ENCODE data around the gene NCK2.

NCK2 gene

GRCh38 chr2:105723431-105723830, 21.3 kb upstream of the NCK2 start:
- Histone ChIP-seq H3K9me2 (replicated peaks; ENCODE audit: insufficient read depth, low read length) (no peaks in the 10 kb centered on the region), H3F3A (ENCODE audit: insufficient read depth) (no peaks in the 10 kb centered on the region), H4K20me1 (ENCODE audit: low read depth, low read length) (no peaks in the 10 kb centered on the region), H3K36me3 (ENCODE audit: low read length) (no peaks in the 10 kb centered on the region), H3K4me3 (ENCODE audit: insufficient read depth, low read length, poor library complexity, severe bottlenecking) (no peak overlapping the region), H3K79me2 (ENCODE audit: insufficient read depth, low read length) (no peaks in the 10 kb centered on the region), H3K4me2 (ENCODE audit: low read depth, low read length, poor library complexity, severe bottlenecking) (no peak overlapping the region), H3K27ac (ENCODE audit: low read depth, low read length) (no peak overlapping the region), H3K9me3 (ENCODE audit: insufficient read depth, low read length) (no peaks in the 10 kb centered on the region), H2AFZ (ENCODE audit: low read depth, low read length, severe bottlenecking) (no peak overlapping the region), H3K9ac (ENCODE audit: low read length) (no peak overlapping the region), H3K27me3 (ENCODE audit: low read length) (no peaks in the 10 kb centered on the region)
- TF ChIP-seq CTCF (IDR thresholded peaks at IDR 0.05; ENCODE audit: insufficient read depth, low read length, poor library complexity, severe bottlenecking) (no peak), EZH2phosphoT487 (conservative IDR thresholded peaks at IDR 0.05; ENCODE audit: low read length) (no peak)

GRCh38 chr2:105725388-105725787, 19.3 kb upstream of the NCK2 start:
- H3K9ac ChIP-seq (ENCODE audit: low read length) = no peak overlapping the region
- H3K4me3 ChIP-seq (ENCODE audit: insufficient read depth, low read length, poor library complexity, severe bottlenecking) = no peak overlapping the region
- TF ChIP-seq CTCF (IDR thresholded peaks at IDR 0.05; ENCODE audit: insufficient read depth, low read length, poor library complexity, severe bottlenecking) (no peak), EZH2phosphoT487 (conservative IDR thresholded peaks at IDR 0.05; ENCODE audit: low read length) (no peak)
- H3F3A ChIP-seq (ENCODE audit: insufficient read depth) = no peaks in the 10 kb centered on the region
- no peaks in the 10 kb centered on the region for H3K36me3 ChIP-seq (ENCODE audit: low read length)
- no peaks in the 10 kb centered on the region for H3K9me2 ChIP-seq (replicated peaks; ENCODE audit: insufficient read depth, low read length)
- no peak overlapping the region for H2AFZ ChIP-seq (ENCODE audit: low read depth, low read length, severe bottlenecking)
- H4K20me1 ChIP-seq (ENCODE audit: low read depth, low read length) = no peaks in the 10 kb centered on the region
- no peaks in the 10 kb centered on the region for H3K9me3 ChIP-seq (ENCODE audit: insufficient read depth, low read length)
- no peaks in the 10 kb centered on the region for H3K79me2 ChIP-seq (ENCODE audit: insufficient read depth, low read length)
- H3K27ac ChIP-seq (ENCODE audit: low read depth, low read length) = no peak overlapping the region
- no peaks in the 10 kb centered on the region for H3K27me3 ChIP-seq (ENCODE audit: low read length)
- H3K4me2 ChIP-seq (ENCODE audit: low read depth, low read length, poor library complexity, severe bottlenecking) = no peak overlapping the region

- Histone ChIP-seq H3K9me2 (replicated peaks; ENCODE audit: insufficient read depth, low read length) (no peaks in the 10 kb centered on the region), H3K27me3 (ENCODE audit: low read length) (no peaks in the 10 kb centered on the region), H3K4me3 (ENCODE audit: insufficient read depth, low read length, poor library complexity, severe bottlenecking) (no peak overlapping the region), H3K4me2 (ENCODE audit: low read depth, low read length, poor library complexity, severe bottlenecking) (no peak overlapping the region), H2AFZ (ENCODE audit: low read depth, low read length, severe bottlenecking) (no peak overlapping the region), H3K36me3 (ENCODE audit: low read length) (no peaks in the 10 kb centered on the region), H4K20me1 (ENCODE audit: low read depth, low read length) (no peaks in the 10 kb centered on the region), H3K9me3 (ENCODE audit: insufficient read depth, low read length) (no peaks in the 10 kb centered on the region), H3F3A (ENCODE audit: insufficient read depth) (no peaks in the 10 kb centered on the region), H3K27ac (ENCODE audit: low read depth, low read length) (no peak overlapping the region), H3K9ac (ENCODE audit: low read length) (no peak overlapping the region), H3K79me2 (ENCODE audit: insufficient read depth, low read length) (no peaks in the 10 kb centered on the region)
- TF ChIP-seq EZH2phosphoT487 (conservative IDR thresholded peaks at IDR 0.05; ENCODE audit: low read length) = no peak
- TF ChIP-seq CTCF (IDR thresholded peaks at IDR 0.05; ENCODE audit: insufficient read depth, low read length, poor library complexity, severe bottlenecking) = no peak
Observed at GRCh38 chr2:105730170-105730569, 14.5 kb upstream of the NCK2 start.
